GM21529 (cell line): ENCODE measurements around the gene HEATR1.
"Not testable (repeated sequence)": the region's sequence is repeated elsewhere in the genome, so short reads cannot be mapped to it uniquely, and the experiment has no call there.

Experiments used
- ATAC-seq: cut with Tn5 transposase; IDR thresholded peaks from one replicate; pipeline ENCODE4 v1.9.1; 2021; ENCODE audit not compliant: unreplicated experiment

The HEATR1 gene

DNA sequence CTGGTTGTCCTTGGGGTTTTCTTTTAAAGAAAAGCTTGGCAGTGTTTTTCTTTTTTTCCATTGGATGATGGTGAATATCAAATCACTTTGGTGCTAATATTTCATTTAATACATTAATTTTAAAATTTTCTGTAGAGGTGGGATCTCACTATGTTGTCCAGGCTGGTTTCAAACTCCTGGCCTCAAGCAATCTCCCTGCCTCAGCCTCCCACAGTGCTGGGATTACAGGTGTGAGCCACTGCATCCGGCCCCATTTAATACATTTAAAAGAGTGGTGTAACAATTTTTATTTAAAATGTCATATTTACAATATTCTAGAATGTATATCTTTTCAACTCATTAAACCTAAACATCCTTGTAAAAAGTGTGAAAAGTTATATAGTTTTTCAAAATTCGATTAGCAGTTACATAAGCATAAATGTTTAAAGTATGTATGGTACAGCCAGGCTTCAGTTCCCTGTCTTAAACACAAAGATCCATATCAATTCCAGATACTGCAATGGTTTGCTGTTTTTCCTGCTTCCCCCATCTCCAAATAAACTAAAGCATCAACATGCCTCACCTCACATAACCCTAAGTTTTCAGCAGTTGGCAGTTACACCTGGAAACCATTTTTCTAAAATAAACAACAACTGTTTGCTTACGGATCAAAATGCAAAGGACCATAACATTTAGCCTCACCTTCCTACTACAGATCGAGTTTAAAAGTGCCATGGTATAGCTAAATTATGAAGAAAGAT, 89.4 kb downstream of the HEATR1 start:
- no peak for ATAC-seq

DNA sequence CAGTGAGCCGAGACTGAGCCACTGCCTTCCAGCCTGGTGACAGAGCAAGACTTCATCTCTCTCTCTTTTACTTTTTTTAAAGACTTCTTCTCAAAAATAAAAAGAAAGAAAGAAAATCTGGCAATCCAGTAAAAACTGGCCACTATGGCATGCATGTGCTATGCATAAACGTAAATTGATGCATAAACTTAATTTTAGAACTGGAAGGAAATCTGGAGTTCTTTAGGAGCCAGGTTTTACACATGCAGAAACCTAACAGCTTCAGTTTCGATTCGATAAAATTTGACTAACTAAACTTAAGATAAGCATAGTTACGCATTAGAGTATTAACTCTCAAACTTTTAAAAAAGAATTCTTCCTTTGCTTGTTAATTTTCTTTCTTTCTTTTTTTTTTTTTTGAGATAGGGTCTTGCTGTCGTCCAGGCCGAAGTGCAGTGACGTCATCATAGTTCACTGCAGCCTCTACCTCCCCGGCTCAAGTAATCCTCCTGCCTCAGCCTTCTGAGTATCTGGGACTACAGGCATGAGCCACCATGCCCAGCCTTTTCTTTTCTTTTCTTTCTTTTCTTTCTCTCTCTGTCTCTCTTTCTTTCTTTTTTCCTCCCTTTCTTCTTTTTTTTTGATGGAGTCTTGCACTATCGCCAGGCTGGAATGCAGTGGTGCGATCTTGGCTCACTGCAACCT, 92.4 kb downstream of the HEATR1 start:
- no peak for ATAC-seq

DNA sequence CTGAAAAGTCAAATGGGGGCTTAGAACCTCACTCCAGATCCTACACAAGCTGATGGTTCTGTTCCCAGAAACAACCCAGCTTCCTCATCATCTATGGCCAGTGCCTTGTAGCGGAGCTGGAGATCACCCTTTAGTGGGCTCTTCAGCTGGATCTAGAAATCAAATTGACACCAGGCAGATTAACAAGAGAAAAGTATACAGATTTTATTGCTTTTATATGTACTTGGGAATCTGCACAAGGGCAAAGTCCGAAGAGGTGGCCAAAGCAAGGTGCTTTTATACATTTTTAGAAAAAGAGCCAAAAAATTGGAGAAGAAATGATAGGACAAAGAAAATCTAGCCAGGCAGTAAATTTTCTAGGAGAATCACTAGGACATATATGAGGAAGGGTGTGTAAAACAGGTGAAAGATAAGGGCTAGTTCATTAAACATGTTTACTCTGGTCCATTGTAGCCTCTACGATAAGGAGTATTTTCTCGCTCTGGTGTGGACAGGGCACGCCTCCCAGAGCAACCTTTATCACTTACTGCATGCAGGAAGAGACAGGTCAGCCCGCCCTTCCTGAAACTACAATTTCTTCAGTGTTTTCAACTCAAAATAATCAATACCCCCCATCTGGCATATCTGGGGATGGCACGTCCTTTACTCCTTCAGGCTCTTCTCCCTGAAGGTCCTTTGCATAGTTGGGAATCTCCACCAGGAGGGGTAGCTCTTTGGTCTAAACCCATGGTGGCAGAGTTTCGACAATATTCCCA, 94.5 kb downstream of the HEATR1 start:
- ATAC-seq = no peak

DNA sequence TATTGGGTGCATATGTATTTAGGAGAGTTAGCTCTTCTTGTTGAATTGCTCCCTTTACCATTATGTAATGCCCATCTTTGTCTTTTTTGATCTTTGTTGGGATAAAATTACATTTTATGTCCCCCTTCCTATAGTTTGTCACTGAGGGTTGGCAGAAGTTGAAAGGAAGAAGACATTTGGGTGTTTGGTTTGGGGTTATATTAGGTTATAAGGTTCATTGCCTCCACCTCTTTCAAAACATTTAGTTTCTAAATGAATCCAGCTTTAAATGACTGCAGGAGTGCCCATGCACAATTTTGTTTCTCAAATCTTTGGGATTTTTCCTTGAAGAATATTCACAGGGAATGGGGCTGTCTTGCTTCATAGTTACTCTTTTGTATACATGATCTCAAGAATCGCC, 95.1 kb downstream of the HEATR1 start:
- ATAC-seq = no peak

DNA sequence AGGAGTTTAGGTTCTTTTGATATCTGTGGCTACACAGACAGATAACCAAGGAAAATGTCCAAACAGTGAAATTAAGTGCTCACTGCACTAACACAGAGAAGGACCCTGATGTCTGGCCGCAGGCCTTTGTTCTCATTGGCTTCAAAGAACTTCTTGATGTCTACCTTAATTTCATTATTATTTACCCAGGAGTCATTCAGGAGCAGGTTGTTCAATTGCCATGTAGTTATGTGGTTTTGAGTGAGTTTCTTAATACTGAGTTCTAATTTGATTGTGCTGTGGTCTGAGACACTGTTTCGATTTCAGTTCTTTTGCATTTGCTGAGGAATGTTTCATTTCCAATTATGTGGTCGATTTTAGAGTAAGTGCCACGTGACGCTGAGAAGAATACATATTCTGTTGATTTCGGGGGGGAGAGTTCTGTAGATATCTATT, 95.7 kb downstream of the HEATR1 start:
- no peak for ATAC-seq

DNA sequence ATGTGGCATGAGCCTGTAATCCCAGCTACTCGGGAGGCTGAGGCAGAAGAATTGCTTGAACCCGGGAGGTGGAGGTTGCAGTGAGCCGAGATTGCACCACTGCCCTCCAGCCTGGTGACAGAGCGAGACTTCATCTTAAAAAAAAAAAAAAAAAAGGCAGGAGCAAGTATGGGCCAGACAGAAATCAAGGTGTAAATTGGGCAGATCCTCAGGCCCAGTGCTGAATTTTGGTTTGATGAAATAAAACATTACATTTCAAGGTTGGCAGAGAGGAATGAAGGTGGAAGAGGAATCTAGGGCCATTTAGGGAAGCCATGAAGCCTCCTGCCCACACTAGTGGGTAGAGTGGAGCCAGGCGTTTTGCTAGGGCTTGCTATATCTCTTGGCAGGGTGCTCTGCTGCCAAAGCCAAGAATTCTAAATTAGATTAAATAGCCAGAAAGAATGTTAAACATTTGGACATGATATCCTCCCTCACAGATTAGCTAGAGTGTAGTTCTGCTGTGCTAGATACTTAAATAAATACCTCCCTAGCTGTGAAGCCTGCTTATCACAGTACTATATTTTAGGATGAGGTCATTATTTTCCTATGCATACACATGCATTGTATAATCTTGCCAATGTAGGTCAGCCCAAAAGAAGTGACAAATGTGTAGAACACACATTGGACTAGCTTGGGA, 97.2 kb downstream of the HEATR1 start:
- no peak for ATAC-seq

DNA sequence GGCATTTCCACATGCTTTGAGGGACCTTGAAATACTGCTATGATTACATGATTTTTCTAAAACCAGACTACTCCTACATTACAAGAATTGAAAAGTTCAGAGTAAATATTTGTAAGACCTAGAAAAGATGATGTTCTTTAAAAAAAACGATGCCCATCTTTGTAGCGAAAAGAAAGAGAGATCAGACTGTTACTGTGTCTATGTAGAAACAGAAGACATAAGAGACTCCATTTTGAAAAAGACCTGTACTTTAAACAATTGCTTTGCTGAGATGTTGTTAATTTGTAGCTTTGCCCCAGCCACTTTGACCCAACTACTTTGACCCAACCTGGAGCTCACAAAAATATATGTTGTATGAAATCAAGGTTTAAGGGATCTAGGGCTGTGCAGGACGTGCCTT, 100.0 kb downstream of the HEATR1 start:
- ATAC-seq = not testable (repeated sequence)

DNA sequence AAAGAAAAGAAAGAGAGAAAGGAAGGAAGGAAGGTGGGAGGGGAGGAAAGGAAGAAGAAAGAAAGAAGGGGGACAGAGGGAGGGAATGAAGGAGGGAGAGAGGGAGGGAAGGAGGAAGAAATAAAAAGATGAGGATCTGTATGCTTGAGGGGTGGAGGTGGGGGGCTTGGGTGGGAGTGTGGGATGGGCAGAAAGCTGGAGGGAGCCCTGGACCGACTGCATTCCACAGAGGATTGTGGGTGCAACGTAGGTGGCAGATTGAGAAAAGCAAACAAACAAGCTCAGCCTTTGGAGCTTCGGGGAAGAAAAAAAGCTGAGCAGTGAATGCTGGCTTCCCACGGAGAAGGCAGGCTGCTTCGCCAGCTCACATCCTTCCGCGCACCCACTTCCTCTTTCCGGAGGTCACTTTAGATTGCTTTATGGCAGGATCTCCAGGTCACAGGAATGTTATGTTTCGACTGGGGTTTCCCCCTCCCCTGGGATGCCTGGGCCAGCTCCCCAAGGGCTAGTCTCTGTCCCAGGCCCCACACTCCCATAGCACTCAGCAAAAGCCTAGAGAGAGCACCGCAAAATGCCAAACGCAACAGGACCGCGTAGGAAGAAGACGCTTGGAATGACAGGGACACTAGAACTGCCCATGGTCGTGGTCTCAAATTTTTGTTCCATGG, 101.2 kb downstream of the HEATR1 start:
- no peak for ATAC-seq

DNA sequence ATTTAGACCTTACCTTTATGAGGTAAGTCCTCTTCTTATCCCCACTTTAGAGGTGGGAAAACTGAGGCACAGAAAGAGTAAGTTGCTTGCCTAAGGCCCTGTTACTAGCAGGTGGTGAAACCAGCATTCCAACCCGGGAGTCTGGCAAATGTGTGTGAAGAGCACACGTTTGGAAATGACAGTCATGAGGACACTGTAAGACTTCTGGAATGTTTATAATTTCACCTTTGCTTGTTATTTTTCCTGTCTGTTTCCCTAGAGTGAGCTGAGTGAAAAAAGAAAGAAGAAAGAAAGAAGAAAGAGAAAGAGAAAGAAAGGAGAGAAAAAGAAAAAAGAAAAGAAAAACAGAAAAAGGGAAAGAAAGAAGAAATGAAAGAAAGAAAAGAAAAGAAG, 101.7 kb downstream of the HEATR1 start:
- ATAC-seq = no peak

DNA sequence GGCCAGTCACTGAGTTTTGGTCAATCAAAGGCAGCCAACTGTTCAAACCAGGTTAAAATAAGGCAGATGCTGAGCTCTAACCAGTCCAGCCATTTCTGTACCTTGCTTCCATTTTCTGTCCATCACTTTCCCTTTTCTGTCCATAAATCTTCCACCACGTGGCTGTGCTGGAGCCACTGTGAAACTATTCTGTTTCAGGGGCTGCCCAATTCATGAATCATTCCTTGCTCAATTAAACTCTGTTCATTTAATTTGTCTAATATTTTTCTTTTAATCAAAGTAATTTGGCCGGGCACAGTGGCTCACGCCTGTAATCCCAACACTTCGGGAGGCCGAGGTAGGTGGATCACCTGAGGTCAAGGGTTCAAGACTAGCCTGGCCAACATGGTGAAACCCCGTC, 103.2 kb downstream of the HEATR1 start:
- no peak for ATAC-seq
